HepG2 (cell line): ENCODE measurements around the gene AHSP. TPM values are rescaled to one million over a fixed set of nuclear protein-coding genes. Genes with fewer than 3 reads are reported as not detected.

Experiments
- ATAC-seq: fragments of 200-7000 bp; cut with Tn5 transposase; 3 replicates; pipeline ENCODE4 v1.9.1; 2020; ENCODE audit warnings: mild to moderate bottlenecking, moderate library complexity
- BruUV-seq: library from RNA; stranded (reverse); fragments of 400-500 nt; replicated peaks from 2 replicates; lab custom pipeline; 2021; lab: Mats Ljungman, UMichigan
- CTCF ChIA-PET: fragments of 300-600 bp; formaldehyde crosslinking; extraction: SDS; loops from one replicate; lab custom pipeline; 2021; ENCODE audit warnings: low total read pairs, inconsistent platforms, low intra/inter-chr PET ratio; lab: Yijun Ruan, JAX
- POLR2A ChIA-PET: fragments of 350-600 bp; sonication (Branson Sonifier 250); formaldehyde crosslinking; loops from one replicate; lab custom pipeline; 2020; ENCODE audit warnings: antibody characterized with exemption, inconsistent platforms; lab: Yijun Ruan, JAX
- DNase-seq: peaks from one replicate; pipeline ENCODE4 v3.0.0-alpha.2; 2015; ENCODE audit warnings: low spot score
- FAIRE-seq: peaks from 3 replicates; lab custom pipeline; 2011; peaks lifted over from hg19 to GRCh38; lab: Jason Lieb, UNC
- H2AFZ ChIP-seq: one replicate; pipeline ENCODE4 v1.6.1; 2011; ENCODE audit warnings: low read length, inconsistent platforms
- H3K27ac ChIP-seq: fragments of 300-600 bp; 3 replicates; pipeline ENCODE4 v1.8.0; 2011; ENCODE audit warnings: mixed run types, mild to moderate bottlenecking, mixed read lengths, low read length, inconsistent platforms; ENCODE audit not compliant: insufficient read depth; ENCODE audit errors: extremely low read length
- H3K27me3 ChIP-seq, 2 experiments: fragments of 200-600 bp in 1 of 2; 2 replicates in 1 of 2; 3 replicates in 1 of 2; pipeline versions ENCODE4 v1.6.0 to v1.8.0; 2011; ENCODE audit warnings: low read length in 2 of 2, mild to moderate bottlenecking in 2 of 2, moderate library complexity in 2 of 2, inconsistent platforms in 1 of 2; ENCODE audit not compliant: insufficient read depth in 2 of 2, control insufficient read depth in 1 of 2
- H3K36me3 ChIP-seq, 2 experiments: fragments of 200-600 bp in 1 of 2; replicated peaks in 1 of 2; 2 replicates in 1 of 2; 3 replicates in 1 of 2; pipeline versions ENCODE4 v1.5.1 to v1.8.0; 2011; ENCODE audit warnings: low read length in 2 of 2, inconsistent platforms in 1 of 2; ENCODE audit not compliant: insufficient read depth in 2 of 2, control insufficient read depth in 1 of 2
- H3K4me1 ChIP-seq: 2 replicates; pipeline ENCODE4 v1.5.1; 2012; ENCODE audit warnings: low read length, inconsistent platforms; ENCODE audit not compliant: insufficient read depth
- H3K4me2 ChIP-seq: 2 replicates; pipeline ENCODE4 v1.6.0; 2011; ENCODE audit warnings: low read depth, low read length, inconsistent platforms
- H3K4me3 ChIP-seq, 3 experiments: fragments of 200-600 bp in 1 of 3; sonication (generic), shearing (Covaris generic) in 1 of 3; replicated peaks in 1 of 3; 2 replicates each; pipeline ENCODE4 v1.5.1; 2011 to 2016; ENCODE audit warnings: low read length in 3 of 3, inconsistent platforms in 2 of 3, low read depth in 2 of 3, mild to moderate bottlenecking in 2 of 3, control low read depth in 1 of 3, mixed read lengths in 1 of 3; ENCODE audit not compliant: insufficient read depth in 1 of 3
- H3K79me2 ChIP-seq: one replicate; pipeline ENCODE4 v1.6.1; 2011; ENCODE audit warnings: low read length, inconsistent platforms; ENCODE audit not compliant: insufficient read depth
- H3K9ac ChIP-seq: 2 replicates; pipeline ENCODE4 v1.6.0; 2011; ENCODE audit warnings: mild to moderate bottlenecking, low read depth, low read length, inconsistent platforms; ENCODE audit not compliant: insufficient read depth
- H3K9me3 ChIP-seq: 2 replicates; pipeline ENCODE4 v1.5.1; 2012; ENCODE audit warnings: mild to moderate bottlenecking, low read length
- H4K20me1 ChIP-seq: 2 replicates; pipeline ENCODE4 v1.6.0; 2011; ENCODE audit warnings: inconsistent platforms, mild to moderate bottlenecking, low read length, moderate library complexity; ENCODE audit not compliant: insufficient read depth
- AFF4 ChIP-seq: sonication (generic); formaldehyde crosslinking; IDR thresholded peaks from 2 replicates; pipeline ENCODE4 v1.4.0; 2020; ENCODE audit warnings: missing genetic modification reagents
- ATRX ChIP-seq: sonication (generic); formaldehyde crosslinking; IDR thresholded peaks from 2 replicates; pipeline ENCODE4 v1.4.0; 2020; ENCODE audit warnings: missing genetic modification reagents, borderline replicate concordance
- HMGA1 ChIP-seq: sonication (generic); formaldehyde crosslinking; conservative IDR thresholded peaks from 2 replicates; pipeline ENCODE4 v1.4.0; 2020; ENCODE audit warnings: missing genetic modification reagents
- HNRNPH1 ChIP-seq: fragments of 200-400 bp; formaldehyde crosslinking; optimal IDR thresholded peaks from 2 replicates; pipeline ENCODE3; 2017; ENCODE audit warnings: mild to moderate bottlenecking, low read depth, low read length
- HOXA3 ChIP-seq: sonication (generic); formaldehyde crosslinking; IDR thresholded peaks from 2 replicates; pipeline ENCODE4 v1.5.0; 2020; ENCODE audit warnings: missing genetic modification reagents
- JUNB ChIP-seq: sonication (generic); formaldehyde crosslinking; IDR thresholded peaks from 2 replicates; pipeline ENCODE4 v1.8.0; 2022; ENCODE audit warnings: missing genetic modification reagents, mild to moderate bottlenecking, borderline replicate concordance
- SALL2 ChIP-seq: sonication (generic); formaldehyde crosslinking; IDR thresholded peaks from 2 replicates; pipeline ENCODE4 v1.8.1; 2023; ENCODE audit warnings: mild to moderate bottlenecking, missing genetic modification reagents, inconsistent platforms
- SP2 ChIP-seq: sonication (generic); formaldehyde crosslinking; IDR thresholded peaks from 2 replicates; pipeline ENCODE4 v1.5.1; 2020; ENCODE audit warnings: mild to moderate bottlenecking, missing genetic modification reagents
- TRAFD1 ChIP-seq: sonication (generic); formaldehyde crosslinking; IDR thresholded peaks from 2 replicates; pipeline ENCODE4 v1.5.1; 2020; ENCODE audit warnings: missing genetic modification reagents, mild to moderate bottlenecking, borderline replicate concordance
- ZBTB7B ChIP-seq: sonication (generic); formaldehyde crosslinking; IDR thresholded peaks from 2 replicates; pipeline ENCODE4 v1.4.0; 2020; ENCODE audit warnings: missing genetic modification reagents
- ZFP82 ChIP-seq: sonication (generic); formaldehyde crosslinking; IDR thresholded peaks from 2 replicates; pipeline ENCODE4 v1.5.1; 2020; ENCODE audit warnings: mild to moderate bottlenecking, missing genetic modification reagents, borderline replicate concordance
- ZNF136 ChIP-seq: sonication (generic); formaldehyde crosslinking; IDR thresholded peaks from 2 replicates; pipeline ENCODE4 v1.8.1; 2022; ENCODE audit warnings: low read depth, mild to moderate bottlenecking, moderate library complexity, missing genetic modification reagents
- ZNF160 ChIP-seq: sonication (generic); formaldehyde crosslinking; IDR thresholded peaks from 2 replicates; pipeline ENCODE4 v1.8.0; 2022; ENCODE audit warnings: mild to moderate bottlenecking, inconsistent platforms, missing genetic modification reagents
- ZNF883 ChIP-seq: sonication (generic); formaldehyde crosslinking; IDR thresholded peaks from 2 replicates; pipeline ENCODE4 v1.5.1; 2020; ENCODE audit warnings: mild to moderate bottlenecking, missing genetic modification reagents; ENCODE audit errors: not compliant biosample characterization
- WGBS: methylation state at CpG from one replicate; pipeline ENCODE4 v1.1.6; 2017; ENCODE audit warnings: low lambda C conversion rate; 5-methylcytosine and 5-hydroxymethylcytosine counted together
- in situ Hi-C: cut with HindIII; loops from 2 replicates; pipeline ENCODE4 v1.10.0; 2017; ENCODE audit warnings: low pct_unique_long_range_greater_than_20kb; ENCODE audit not compliant: extremely low pct_ligation_motif_present
- intact Hi-C: fragments of 100-400 bp; cut with micrococcal nuclease; formaldehyde crosslinking; loops from one replicate; pipeline ENCODE4 v1.10.0; 2022; ENCODE audit not compliant: unreplicated experiment
- polyA plus RNA-seq, 8 experiments: library from polyadenylated mRNA; depleted of rRNA in 3 of 8; stranded (reverse) in 7 of 8; unstranded in 1 of 8; fragments of >200 nt; fragmentation: Illumina TruSeq in 4 of 8; extraction: Trizol in 4 of 8; gene quantifications; 2 replicates each; pipeline versions ENCODE4 v1.2.1 to v1.2.3, GENCODE V29; 2011 to 2016; ENCODE audit warnings: low read depth in 4 of 8, missing spikeins in 1 of 8, mixed read lengths in 1 of 8; ENCODE audit not compliant: insufficient read depth in 1 of 8
- total RNA-seq, 5 experiments: library from RNA; depleted of rRNA; stranded (reverse); fragments of >200 nt; fragmentation: Illumina TruSeq; extraction: Trizol; gene quantifications; 2 replicates each; pipeline ENCODE4 v1.2.3, GENCODE V29; 2016; ENCODE audit warnings: low read depth in 1 of 5
- TF ChIP-seq, protein P1 (sequence below): sonication (generic); formaldehyde crosslinking; IDR thresholded peaks from 2 replicates; pipeline ENCODE4 v1.8.1; 2023; ENCODE audit warnings: mild to moderate bottlenecking, missing genetic modification reagents, borderline replicate concordance

The AHSP gene
- total and polyA plus RNA-seq, 2 of the 13 experiments (the other 11 are each of a cell fraction or from before 2014, with no cell fraction given), result not detected

GRCh38 chr16:31484048-31484447 lies 43.7 kb upstream of the AHSP start (continued):
- TF ChIP-seq TRAFD1 (CRISPR knock-in tag) (peak; percentile 41; the same call in 1 of the 2 replicates), ZNF136 (CRISPR knock-in tag) (0 out of 2 replicates have a peak, but pooled peaks have one; percentile 5)

- no peaks in the 10 kb centered on the region for H3K9me3 ChIP-seq
- no peaks in the 10 kb centered on the region for H4K20me1 ChIP-seq
- H3K36me3 ChIP-seq, result no peaks in the 10 kb centered on the region
- DNase-seq (peak; percentile 78), FAIRE-seq (peak; percentile 98), ATAC-seq (peak; percentile 92)
- H2AFZ ChIP-seq, result no peak overlapping the region
- peak overlapping the region; percentile 4 for H3K27ac ChIP-seq
- peak overlapping the region; percentile 12 to 62 (median 41); a peak in 5 of 6 replicates for H3K4me3 ChIP-seq
- ChIA-PET POLR2A (interaction anchor here (0.7 to 1.9 kb wide), 4 partner anchors 8 to 229 kb away, joined by 3 to 6 read pairs (median 3); partner anchors contain the start of gene RUSF1), CTCF (no interaction called here)
- peak overlapping the region; percentile 55 for H3K9ac ChIP-seq
- intact Hi-C loops (no loop called here), in situ Hi-C loops (no loop called here)
- peaks cover 40% of the 10 kb centered on the region for H3K4me1 ChIP-seq
- 11% methylated on average over 9 of the region's 14 CpGs for WGBS
- peak overlapping the region; percentile 86 for H3K4me2 ChIP-seq
- TSS peak; percentile 64 for BruUV-seq
- H3K79me2 ChIP-seq, result no peaks in the 10 kb centered on the region
- H3K27me3 ChIP-seq, result peaks cover 0 to 19% of the 10 kb centered on the region in 2 experiments; a peak in 4 of 5 replicates
- TF ChIP-seq ZNF883 (CRISPR knock-in tag), result peak; percentile 8
- no peak for TF ChIP-seq JUNB (CRISPR knock-in tag)
- no peak for TF ChIP-seq HNRNPH1
- no peak for TF ChIP-seq HMGA1
- TF ChIP-seq AFF4, result no peak
- TF ChIP-seq ATRX (CRISPR knock-in tag), result no peak
- TF ChIP-seq ZFP82, result no peak
- no peak for TF ChIP-seq ZBTB7B
- no peak for TF ChIP-seq ZNF160 (CRISPR knock-in tag)
- TF ChIP-seq SALL2 (CRISPR knock-in tag), result 0 out of 2 replicates have a peak, but pooled peaks have one; percentile 28
- TF ChIP-seq, protein P1, sequence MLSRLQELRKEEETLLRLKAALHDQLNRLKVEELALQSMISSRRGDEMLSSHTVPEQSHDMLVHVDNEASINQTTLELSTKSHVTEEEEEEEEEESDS, result no peak
- TF ChIP-seq HOXA3 (CRISPR knock-in tag), result peak; percentile 78
- TF ChIP-seq SP2, result no peak
These were observed 43.1 kb upstream of the AHSP start for GRCh38 chr16:31484491-31485171.
